ENCODE measurements around the gene MTMR1.

Gene MTMR1

GRCh38 chrX:150765237-150765636, 72.0 kb downstream of the MTMR1 start:
- Histone ChIP-seq H3K36me3 (ENCODE audit: insufficient read depth, low read depth, low read length) (no peaks in the 10 kb centered on the region), H3K27me3 (ENCODE audit: insufficient read depth, low read length) (no peaks in the 10 kb centered on the region), H3K9me3 (ENCODE audit: insufficient read depth, low read depth, low read length) (no peaks in the 10 kb centered on the region), H3K27ac (ENCODE audit: low read length) (no peak overlapping the region), H3K4me1 (ENCODE audit: insufficient read depth, low read length) (no peaks in the 10 kb centered on the region), H3K9ac (ENCODE audit: low read depth, low read length) (no peak overlapping the region), H3K4me3 (ENCODE audit: low read length) (no peak overlapping the region)

GRCh38 chrX:150765782-150766350, 72.7 kb downstream of the MTMR1 start:
- no peak overlapping the region for H3K27ac ChIP-seq (ENCODE audit: low read length)
- H3K36me3 ChIP-seq (ENCODE audit: insufficient read depth, low read depth, low read length), result no peaks in the 10 kb centered on the region
- no peaks in the 10 kb centered on the region for H3K27me3 ChIP-seq (ENCODE audit: insufficient read depth, low read length)
- H3K4me3 ChIP-seq (ENCODE audit: low read length), result no peak overlapping the region
- H3K4me1 ChIP-seq (ENCODE audit: insufficient read depth, low read length), result no peaks in the 10 kb centered on the region
- H3K9me3 ChIP-seq (ENCODE audit: insufficient read depth, low read depth, low read length), result no peaks in the 10 kb centered on the region
- H3K9ac ChIP-seq (ENCODE audit: low read depth, low read length), result no peak overlapping the region

- Histone ChIP-seq H3K27me3 (ENCODE audit: insufficient read depth, low read length) (no peaks in the 10 kb centered on the region), H3K4me3 (ENCODE audit: low read length) (no peak overlapping the region), H3K9me3 (ENCODE audit: insufficient read depth, low read depth, low read length) (no peaks in the 10 kb centered on the region), H3K36me3 (ENCODE audit: insufficient read depth, low read depth, low read length) (no peaks in the 10 kb centered on the region), H3K27ac (ENCODE audit: low read length) (no peak overlapping the region), H3K9ac (ENCODE audit: low read depth, low read length) (no peak overlapping the region), H3K4me1 (ENCODE audit: insufficient read depth, low read length) (no peaks in the 10 kb centered on the region)
Measured at GRCh38 chrX:150766351-150767044, 73.3 kb downstream of the MTMR1 start.

GRCh38 chrX:150767045-150767395, 73.8 kb downstream of the MTMR1 start:
- Histone ChIP-seq H3K9me3 (ENCODE audit: insufficient read depth, low read depth, low read length) (no peaks in the 10 kb centered on the region), H3K4me3 (ENCODE audit: low read length) (no peak overlapping the region), H3K9ac (ENCODE audit: low read depth, low read length) (no peak overlapping the region), H3K4me1 (ENCODE audit: insufficient read depth, low read length) (no peaks in the 10 kb centered on the region), H3K27me3 (ENCODE audit: insufficient read depth, low read length) (no peaks in the 10 kb centered on the region), H3K27ac (ENCODE audit: low read length) (no peak overlapping the region), H3K36me3 (ENCODE audit: insufficient read depth, low read depth, low read length) (no peaks in the 10 kb centered on the region)

GRCh38 chrX:150767475-150768131, 74.4 kb downstream of the MTMR1 start:
- H3K9ac ChIP-seq (ENCODE audit: low read depth, low read length), result no peak overlapping the region
- no peaks in the 10 kb centered on the region for H3K36me3 ChIP-seq (ENCODE audit: insufficient read depth, low read depth, low read length)
- no peaks in the 10 kb centered on the region for H3K4me1 ChIP-seq (ENCODE audit: insufficient read depth, low read length)
- no peak overlapping the region for H3K27ac ChIP-seq (ENCODE audit: low read length)
- no peaks in the 10 kb centered on the region for H3K9me3 ChIP-seq (ENCODE audit: insufficient read depth, low read depth, low read length)
- H3K27me3 ChIP-seq (ENCODE audit: insufficient read depth, low read length), result no peaks in the 10 kb centered on the region
- no peak overlapping the region for H3K4me3 ChIP-seq (ENCODE audit: low read length)

GRCh38 chrX:150768132-150768485, 74.9 kb downstream of the MTMR1 start:
- no peaks in the 10 kb centered on the region for H3K4me1 ChIP-seq (ENCODE audit: insufficient read depth, low read length)
- H3K27me3 ChIP-seq (ENCODE audit: insufficient read depth, low read length), result no peaks in the 10 kb centered on the region
- H3K9ac ChIP-seq (ENCODE audit: low read depth, low read length), result no peak overlapping the region
- no peak overlapping the region for H3K27ac ChIP-seq (ENCODE audit: low read length)
- no peaks in the 10 kb centered on the region for H3K9me3 ChIP-seq (ENCODE audit: insufficient read depth, low read depth, low read length)
- H3K36me3 ChIP-seq (ENCODE audit: insufficient read depth, low read depth, low read length), result no peaks in the 10 kb centered on the region
- H3K4me3 ChIP-seq (ENCODE audit: low read length), result no peak overlapping the region

- no peaks in the 10 kb centered on the region for H3K9me3 ChIP-seq (ENCODE audit: insufficient read depth, low read depth, low read length)
- H3K27ac ChIP-seq (ENCODE audit: low read length), result no peak overlapping the region
- no peaks in the 10 kb centered on the region for H3K4me1 ChIP-seq (ENCODE audit: insufficient read depth, low read length)
- no peaks in the 10 kb centered on the region for H3K36me3 ChIP-seq (ENCODE audit: insufficient read depth, low read depth, low read length)
- H3K4me3 ChIP-seq (ENCODE audit: low read length), result no peak overlapping the region
- no peaks in the 10 kb centered on the region for H3K27me3 ChIP-seq (ENCODE audit: insufficient read depth, low read length)
- no peak overlapping the region for H3K9ac ChIP-seq (ENCODE audit: low read depth, low read length)
Measured at GRCh38 chrX:150768580-150769190, 75.5 kb downstream of the MTMR1 start.

- H3K9ac ChIP-seq (ENCODE audit: low read depth, low read length), result no peak overlapping the region
- H3K9me3 ChIP-seq (ENCODE audit: insufficient read depth, low read depth, low read length), result no peaks in the 10 kb centered on the region
- no peaks in the 10 kb centered on the region for H3K36me3 ChIP-seq (ENCODE audit: insufficient read depth, low read depth, low read length)
- H3K27ac ChIP-seq (ENCODE audit: low read length), result no peak overlapping the region
- no peaks in the 10 kb centered on the region for H3K4me1 ChIP-seq (ENCODE audit: insufficient read depth, low read length)
- no peaks in the 10 kb centered on the region for H3K27me3 ChIP-seq (ENCODE audit: insufficient read depth, low read length)
- no peak overlapping the region for H3K4me3 ChIP-seq (ENCODE audit: low read length)
Measured at GRCh38 chrX:150769408-150769807, 76.2 kb downstream of the MTMR1 start.

GRCh38 chrX:150770623-150771022, 77.4 kb downstream of the MTMR1 start:
- Histone ChIP-seq H3K9ac (ENCODE audit: low read depth, low read length) (no peak overlapping the region), H3K36me3 (ENCODE audit: insufficient read depth, low read depth, low read length) (peaks cover 6% of the 10 kb centered on the region; the same call in 1 of the 2 replicates), H3K9me3 (ENCODE audit: insufficient read depth, low read depth, low read length) (no peaks in the 10 kb centered on the region), H3K4me3 (ENCODE audit: low read length) (no peak overlapping the region), H3K27ac (ENCODE audit: low read length) (no peak overlapping the region), H3K4me1 (ENCODE audit: insufficient read depth, low read length) (no peaks in the 10 kb centered on the region), H3K27me3 (ENCODE audit: insufficient read depth, low read length) (no peaks in the 10 kb centered on the region)

- no peaks in the 10 kb centered on the region for H3K9me3 ChIP-seq (ENCODE audit: insufficient read depth, low read depth, low read length)
- H3K4me3 ChIP-seq (ENCODE audit: low read length), result no peak overlapping the region
- no peaks in the 10 kb centered on the region for H3K4me1 ChIP-seq (ENCODE audit: insufficient read depth, low read length)
- H3K27ac ChIP-seq (ENCODE audit: low read length), result no peak overlapping the region
- no peaks in the 10 kb centered on the region for H3K27me3 ChIP-seq (ENCODE audit: insufficient read depth, low read length)
- peaks cover 6% of the 10 kb centered on the region; the same call in 1 of the 2 replicates for H3K36me3 ChIP-seq (ENCODE audit: insufficient read depth, low read depth, low read length)
- H3K9ac ChIP-seq (ENCODE audit: low read depth, low read length), result no peak overlapping the region
Measured at GRCh38 chrX:150771116-150771515, 77.9 kb downstream of the MTMR1 start.

GRCh38 chrX:150772150-150772970, 79.2 kb downstream of the MTMR1 start:
- Histone ChIP-seq H3K27me3 (ENCODE audit: insufficient read depth, low read length) (no peaks in the 10 kb centered on the region), H3K9me3 (ENCODE audit: insufficient read depth, low read depth, low read length) (no peaks in the 10 kb centered on the region), H3K9ac (ENCODE audit: low read depth, low read length) (no peak overlapping the region), H3K27ac (ENCODE audit: low read length) (no peak overlapping the region), H3K4me1 (ENCODE audit: insufficient read depth, low read length) (0 out of 2 replicates have a peak, but pooled peaks cover 4% of the 10 kb centered on the region), H3K4me3 (ENCODE audit: low read length) (no peak overlapping the region), H3K36me3 (ENCODE audit: insufficient read depth, low read depth, low read length) (peaks cover 6% of the 10 kb centered on the region; the same call in 1 of the 2 replicates)

All from iPS-20b (cell line).